Nephron progenitor cell (in vitro differentiated cells): ENCODE data around the gene CXorf58.
A peak's percentile ranks its signal among the peaks of the same experiment; 100 is the strongest.
"Not testable (repeated sequence)": the region's sequence is repeated elsewhere in the genome, so short reads cannot be mapped to it uniquely, and the experiment has no call there.

Experiments used
- DNase-seq: peaks from one replicate; pipeline ENCODE4 v3.0.0; 2021
- H3K27ac Mint-ChIP-seq: 2 replicates; pipeline ENCODE4 v1.8.0; 2021; ENCODE audit warnings: mild to moderate bottlenecking, moderate library complexity, mixed read lengths
- H3K27me3 Mint-ChIP-seq: 2 replicates; pipeline ENCODE4 v1.8.0; 2021; ENCODE audit warnings: mild to moderate bottlenecking, low read depth, mixed read lengths; ENCODE audit not compliant: poor library complexity
- H3K36me3 Mint-ChIP-seq: 2 replicates; pipeline ENCODE4 v1.8.0; 2021; ENCODE audit warnings: low read depth, mixed read lengths
- H3K4me1 Mint-ChIP-seq: 2 replicates; pipeline ENCODE4 v1.8.0; 2021; ENCODE audit warnings: mixed read lengths
- H3K4me3 Mint-ChIP-seq: 2 replicates; pipeline ENCODE4 v1.8.0; 2021; ENCODE audit warnings: mild to moderate bottlenecking, moderate library complexity, mixed read lengths
- H3K9me3 Mint-ChIP-seq: 2 replicates; pipeline ENCODE4 v1.8.0; 2021; ENCODE audit warnings: mild to moderate bottlenecking, moderate library complexity, mixed read lengths
- CTCF ChIP-seq: fragments of 200-600 bp; sonication (generic); IDR thresholded peaks from 2 replicates; pipeline ENCODE4 v1.5.0; 2021; ENCODE audit warnings: antibody characterized with exemption

The CXorf58 gene, protein sequence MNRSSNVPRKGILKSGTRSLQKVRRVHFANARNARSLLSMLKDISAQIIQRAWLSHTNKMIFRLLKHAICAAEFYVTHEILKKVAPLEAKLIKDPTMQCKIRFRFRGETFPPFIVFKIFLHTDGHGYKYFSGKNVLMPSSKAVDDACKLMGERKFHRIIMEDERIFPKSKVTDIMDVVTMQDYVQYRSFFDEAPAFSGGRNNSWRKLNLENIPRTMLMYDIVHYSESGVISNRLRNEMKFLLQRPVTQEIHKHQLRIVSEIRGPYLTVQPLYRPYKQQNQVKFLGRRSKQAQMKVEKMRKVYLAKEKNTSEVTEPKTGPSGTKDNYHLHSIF

GRCh38 chrX:23907498-23908218 lies at the start of gene CXorf58, which contains the start of gene APOO:
Gene CXorf58 (plus strand): TSS chrX:23908006. CDS start chrX:23910303, 2,297 bp downstream.
Gene APOO (minus strand): TSS chrX:23907938. CDS start chrX:23907702, 236 bp downstream.
- H3K9me3 Mint-ChIP-seq = no peaks in the 10 kb centered on the region
- peaks cover 36% of the 10 kb centered on the region for H3K4me1 Mint-ChIP-seq
- peak within 1 kb of the TSS; percentile 98 for H3K27ac Mint-ChIP-seq
- no peaks in the 10 kb centered on the region for H3K27me3 Mint-ChIP-seq
- peak within 1 kb of the TSS; percentile 93 for H3K4me3 Mint-ChIP-seq
- peak; percentile 68 for TF ChIP-seq CTCF
- DNase-seq = peak; percentile 98
- H3K36me3 Mint-ChIP-seq = peaks cover 18% of the 10 kb centered on the region

DNA sequence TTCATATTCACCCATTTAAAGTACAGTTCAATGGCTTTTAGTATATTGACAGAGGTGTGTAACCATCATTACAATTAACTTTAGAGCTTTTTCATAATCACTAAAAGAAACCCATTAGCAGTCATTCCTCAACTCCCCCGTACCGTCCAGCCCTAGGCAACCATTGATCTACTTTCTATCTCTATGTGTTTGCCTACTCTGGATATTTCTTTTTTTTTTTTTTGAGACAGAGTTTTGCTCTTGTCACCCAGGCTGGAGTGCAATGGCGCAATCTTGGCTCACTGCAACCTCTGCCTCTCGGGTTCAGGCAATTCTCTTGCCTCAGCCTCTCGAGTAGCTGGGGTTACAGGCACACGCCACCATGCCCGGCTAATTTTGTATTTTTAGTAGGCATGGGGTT lies 48.6 kb upstream of the CXorf58 start:
- H3K27ac Mint-ChIP-seq = not testable (repeated sequence)

DNA sequence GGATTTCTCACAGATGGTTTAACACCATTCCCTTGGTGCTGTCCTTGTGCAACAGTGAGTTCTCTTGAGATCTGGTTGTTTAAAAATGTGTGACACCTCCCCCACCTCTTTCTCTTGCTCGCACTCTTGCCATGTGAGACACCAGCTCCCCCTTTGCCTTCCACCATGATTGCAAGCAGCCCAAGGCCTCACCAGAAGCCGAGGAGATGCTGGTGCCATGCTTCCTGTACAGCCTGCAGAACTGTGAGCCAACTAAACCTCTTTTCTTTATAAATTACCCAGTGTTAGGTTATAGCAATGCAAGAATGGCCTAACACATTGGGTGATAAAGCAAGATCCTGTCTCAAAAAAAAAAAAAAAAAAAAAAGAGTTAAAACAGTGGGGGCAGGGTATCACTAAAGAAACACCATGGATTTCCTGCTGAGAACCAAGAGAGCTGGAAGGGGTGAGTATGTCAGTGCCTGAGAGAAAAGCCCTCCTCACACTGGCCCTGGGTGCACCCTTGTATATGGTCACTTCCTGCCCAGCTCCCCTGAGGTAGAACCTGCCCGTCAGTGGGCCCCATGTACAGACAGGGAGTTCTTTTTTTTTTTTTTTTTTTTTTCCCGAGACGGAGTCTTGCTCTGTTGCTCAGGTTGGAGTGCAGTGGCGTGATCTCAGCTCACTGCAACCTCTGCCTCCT lies 46.5 kb upstream of the CXorf58 start:
- Mint-ChIP-seq H3K36me3 (peaks cover 93% of the 10 kb centered on the region), H3K4me3 (no peak overlapping the region), H3K9me3 (peaks cover 12% of the 10 kb centered on the region), H3K27ac (peak overlapping the region; percentile 45), H3K27me3 (no peaks in the 10 kb centered on the region), H3K4me1 (peaks cover 14% of the 10 kb centered on the region)
- no peak for DNase-seq
- no peak for TF ChIP-seq CTCF

More for the DNA sequence above, 48.6 kb upstream of the CXorf58 start:
- H3K4me1 Mint-ChIP-seq, H3K4me3 Mint-ChIP-seq, H3K27me3 Mint-ChIP-seq, H3K9me3 Mint-ChIP-seq, DNase-seq: not testable (repeated sequence)
- peaks cover 86% of the 10 kb centered on the region for H3K36me3 Mint-ChIP-seq

GRCh38 chrX:23861952-23862351 lies 45.9 kb upstream of the CXorf58 start:
- Mint-ChIP-seq H3K9me3 (peaks cover 12% of the 10 kb centered on the region), H3K4me1 (peaks cover 16% of the 10 kb centered on the region), H3K27ac (peak overlapping the region; percentile 77), H3K36me3 (peaks cover 93% of the 10 kb centered on the region)
- not testable (repeated sequence) for DNase-seq, H3K27me3 Mint-ChIP-seq, H3K4me3 Mint-ChIP-seq

GRCh38 chrX:23864742-23865326 lies 43.0 kb upstream of the CXorf58 start:
- DNase-seq = no peak
- Mint-ChIP-seq H3K27ac (no peak overlapping the region), H3K9me3 (peaks cover 12% of the 10 kb centered on the region), H3K36me3 (peaks cover 87% of the 10 kb centered on the region), H3K27me3 (no peaks in the 10 kb centered on the region), H3K4me1 (peaks cover 22% of the 10 kb centered on the region), H3K4me3 (no peak overlapping the region)
- TF ChIP-seq CTCF = no peak

DNA sequence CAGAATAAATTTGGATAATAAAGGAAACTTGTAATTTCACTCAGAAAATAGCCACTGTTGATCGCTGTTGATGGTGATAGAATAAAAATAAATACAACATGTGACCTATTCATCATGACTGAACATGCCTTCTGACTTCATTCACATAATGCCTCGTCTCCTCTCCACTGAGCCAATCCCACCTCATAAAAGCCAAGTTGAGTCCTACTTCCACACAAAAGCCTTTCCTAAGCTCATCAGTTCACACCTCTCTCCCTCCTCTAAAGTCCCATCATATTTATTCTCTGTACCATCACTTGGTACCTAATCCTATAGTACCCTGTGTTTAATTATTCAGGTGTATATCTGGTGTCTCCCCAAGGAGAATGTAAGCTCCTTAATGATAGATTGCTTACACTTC lies 37.8 kb upstream of the CXorf58 start:
- TF ChIP-seq CTCF = no peak
- Mint-ChIP-seq H3K27me3 (no peaks in the 10 kb centered on the region), H3K4me3 (no peak overlapping the region), H3K27ac (no peak overlapping the region), H3K4me1 (peaks cover 22% of the 10 kb centered on the region), H3K9me3 (peaks cover 8% of the 10 kb centered on the region), H3K36me3 (peaks cover 84% of the 10 kb centered on the region)
- no peak for DNase-seq
